Hematopoietic multipotent progenitor cell (in vitro differentiated cells): ENCODE measurements around the gene PRKN. TPM values are rescaled to one million over a fixed set of nuclear protein-coding genes. Genes with fewer than 3 reads are reported as not detected.
A peak's percentile ranks its signal among the peaks of the same experiment; 100 is the strongest.

ENCODE experiments used
- DNase-seq, 3 donors: peaks; one replicate each; pipeline ENCODE4 v3.0.0-alpha.2; 2011 to 2015; ENCODE audit warnings: low read depth in 2 of 3, low spot score in 2 of 3
- total RNA-seq: library from RNA; depleted of rRNA; stranded (reverse); fragments of >200 nt; gene quantifications from one replicate; pipeline ENCODE4 v1.2.3, GENCODE V29; 2012

PRKN gene
- total RNA-seq, 1 donor, result 7.0 TPM

DNA sequence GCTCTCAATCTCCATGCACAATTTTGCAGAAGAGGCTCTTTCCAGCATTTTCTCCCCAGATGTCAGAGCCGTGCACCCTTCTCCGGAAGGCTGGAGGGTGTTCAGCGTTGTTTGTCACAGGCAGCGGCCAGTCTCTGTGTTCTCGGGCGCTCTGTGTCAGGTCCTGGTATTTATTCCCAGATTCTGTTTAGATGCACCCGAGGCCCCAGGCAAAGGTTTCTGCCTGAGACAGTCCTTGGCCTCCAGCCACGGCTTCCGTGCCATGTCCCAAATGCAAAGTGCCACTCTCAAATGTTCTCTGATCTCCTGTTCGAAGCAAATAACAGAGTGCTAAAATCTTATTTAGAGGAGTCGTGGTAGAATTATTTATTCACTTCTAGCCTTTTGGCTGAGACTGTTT is 1313.4 kb downstream of the PRKN start:
- DNase-seq, result no peak

DNA sequence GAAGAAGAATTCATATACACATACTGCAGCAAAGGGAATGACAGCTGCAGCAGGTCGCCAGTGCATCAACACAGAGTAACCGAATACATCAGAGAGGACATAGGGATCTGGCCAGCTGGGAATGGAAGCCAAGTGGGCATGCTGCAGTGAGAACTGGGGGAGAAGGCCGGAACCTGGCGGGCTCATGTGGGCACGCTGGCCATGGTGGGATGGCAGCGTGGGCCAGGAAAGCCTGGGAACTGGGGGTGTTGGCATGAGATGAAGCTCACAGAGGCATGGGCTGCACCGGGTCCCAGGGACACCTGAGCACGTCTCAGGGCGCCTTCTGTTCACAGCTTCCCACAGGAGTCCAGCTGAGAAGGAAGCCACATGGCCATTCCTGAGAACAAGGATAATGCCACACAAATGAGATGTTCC is 1314.2 kb downstream of the PRKN start:
- DNase-seq, result no peak

DNA sequence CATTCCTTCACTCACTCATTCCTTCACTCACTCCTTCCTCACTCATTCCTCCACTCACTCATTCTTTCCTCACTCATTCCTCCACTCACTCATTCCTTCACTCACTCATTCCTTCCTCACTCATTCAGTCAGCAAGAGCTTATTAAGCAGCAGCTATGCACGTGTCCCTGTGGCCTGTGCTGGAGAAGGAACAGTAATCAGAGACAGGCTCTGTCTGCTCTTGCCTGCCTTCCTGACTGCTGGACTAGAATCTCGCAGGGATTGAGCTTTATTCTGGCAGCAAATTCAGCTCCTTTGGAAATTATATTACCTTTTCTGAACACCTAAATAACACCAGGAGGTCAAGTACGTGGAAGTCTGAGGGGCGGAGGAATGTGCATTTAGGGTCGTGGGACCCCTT is 1314.8 kb downstream of the PRKN start:
- no peak for DNase-seq

DNA sequence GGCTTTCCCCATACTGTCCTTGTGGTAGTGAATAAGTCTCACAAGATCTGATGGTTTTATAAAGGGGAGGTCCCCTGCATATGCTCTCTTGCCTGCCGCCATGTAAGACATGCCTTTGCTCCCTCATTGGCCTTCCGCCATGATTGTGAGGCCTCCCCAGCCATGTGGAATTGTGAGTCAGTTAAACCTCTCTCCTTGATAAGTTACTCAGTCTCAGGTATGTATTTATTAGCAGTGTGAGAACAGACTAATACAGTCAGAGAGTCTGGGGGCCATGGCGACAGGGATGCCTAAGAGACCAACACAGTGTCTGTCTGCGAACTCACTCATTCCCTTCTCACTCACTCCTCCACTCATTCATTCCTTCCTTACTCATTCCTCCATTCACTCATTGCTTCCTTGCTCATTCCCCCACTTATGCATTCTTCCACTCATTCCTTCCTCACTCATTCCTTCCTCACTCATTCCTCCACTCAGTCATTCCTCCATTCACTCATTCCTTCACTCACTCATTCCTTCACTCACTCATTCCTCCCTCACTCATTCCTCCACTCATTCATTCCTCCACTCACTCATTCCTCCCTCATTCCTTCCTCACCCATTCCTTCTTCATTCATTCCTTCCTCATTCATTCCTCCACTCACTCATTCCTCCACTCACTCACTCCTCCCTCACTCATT is 1316.2 kb downstream of the PRKN start:
- DNase-seq, result no peak

DNA sequence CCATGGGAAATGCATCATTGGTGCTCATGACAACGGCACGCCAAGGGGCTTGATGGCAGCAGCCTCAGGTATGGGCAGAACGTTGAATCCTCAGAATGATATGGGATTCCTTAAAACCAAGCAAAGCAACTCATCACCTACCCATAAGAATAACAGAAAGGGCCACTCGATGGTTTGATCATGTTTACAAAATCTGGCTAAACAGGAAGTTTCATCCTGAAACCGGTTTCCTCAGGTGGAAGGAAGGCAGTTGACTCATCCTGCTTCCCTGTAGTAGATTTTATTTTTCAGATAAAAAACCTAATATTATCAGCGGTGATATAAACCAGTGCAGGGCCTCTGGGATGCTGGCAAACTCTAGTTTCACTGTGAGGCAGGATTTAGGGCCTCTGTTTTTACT is 1316.8 kb downstream of the PRKN start:
- no peak for DNase-seq

DNA sequence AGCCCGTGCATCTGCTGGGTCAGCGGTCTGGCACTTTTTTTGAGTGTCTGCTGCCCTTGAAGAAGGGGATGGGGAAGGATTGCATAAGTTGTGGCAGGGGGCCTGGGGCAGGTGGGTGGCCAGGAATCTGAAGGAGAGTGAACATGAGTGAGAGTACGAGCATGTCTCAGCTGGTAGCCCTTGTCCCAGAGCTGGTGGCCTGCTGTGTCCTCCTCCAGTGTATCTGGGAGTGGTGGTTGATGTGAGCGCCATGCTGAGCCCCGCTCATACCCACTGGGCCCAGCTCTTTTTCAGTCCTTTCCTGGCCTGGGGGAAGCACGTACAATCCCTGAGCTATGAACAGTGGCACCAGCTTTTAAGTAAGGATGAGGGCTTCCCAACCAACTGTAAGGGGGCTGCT is 1317.5 kb downstream of the PRKN start:
- no peak for DNase-seq

DNA sequence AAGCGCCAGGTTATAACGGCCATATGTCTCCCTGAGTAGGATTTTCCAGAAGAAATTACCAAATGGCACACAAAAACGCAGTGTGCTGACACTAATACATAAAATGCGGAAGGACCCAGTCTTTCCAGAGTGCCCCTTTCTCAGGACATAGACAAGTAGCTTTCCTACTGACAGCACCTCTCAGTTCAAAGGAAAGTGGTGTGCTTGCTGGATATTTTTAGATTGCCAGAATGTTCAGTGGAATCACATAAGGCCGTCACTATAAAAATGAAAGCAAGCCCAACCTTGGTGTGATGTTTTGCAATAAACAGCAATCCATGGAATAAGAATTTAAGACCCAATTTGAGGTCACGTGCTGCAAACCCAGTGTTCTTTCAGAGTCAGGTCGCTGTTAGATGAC is 1318.2 kb downstream of the PRKN start:
- no peak for DNase-seq

DNA sequence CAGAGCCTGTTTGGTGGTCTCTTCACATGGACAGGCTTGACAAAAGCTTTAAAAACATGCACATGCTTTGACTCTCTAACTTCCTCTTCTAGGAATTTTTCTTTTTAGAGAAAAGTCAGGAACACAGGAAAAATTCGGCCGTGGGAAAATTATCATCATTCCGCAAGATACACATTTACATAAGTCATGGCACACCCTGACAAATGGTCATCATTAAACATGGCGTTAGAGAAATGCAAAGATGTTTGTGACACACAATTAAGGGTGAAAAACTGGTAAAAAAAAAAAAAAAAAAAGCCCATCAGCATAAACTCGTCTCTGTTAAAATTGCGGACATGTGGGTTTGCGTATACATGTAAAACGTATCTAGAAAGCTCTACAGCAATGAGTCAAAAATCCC is 1319.5 kb downstream of the PRKN start:
- DNase-seq, result no peak

DNA sequence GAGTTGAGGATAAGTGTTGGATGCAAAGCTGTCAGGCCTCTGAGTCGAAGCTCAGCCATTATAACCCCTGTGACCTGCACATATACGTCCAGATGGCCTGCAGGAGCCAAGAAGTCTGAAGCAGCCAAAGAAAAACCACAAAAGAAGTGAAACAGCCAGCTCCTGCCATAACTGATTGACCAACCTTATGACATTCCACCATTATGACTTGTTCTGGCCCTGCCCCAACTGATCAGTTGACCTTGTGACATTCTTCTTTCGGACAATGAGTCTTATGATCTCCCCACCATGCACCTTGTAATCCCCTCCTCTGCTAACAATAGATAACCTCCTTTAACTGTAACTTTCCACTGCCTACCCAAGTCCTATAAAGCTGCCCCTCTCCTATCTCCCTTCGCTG is 1320.0 kb downstream of the PRKN start:
- no peak for DNase-seq

DNA sequence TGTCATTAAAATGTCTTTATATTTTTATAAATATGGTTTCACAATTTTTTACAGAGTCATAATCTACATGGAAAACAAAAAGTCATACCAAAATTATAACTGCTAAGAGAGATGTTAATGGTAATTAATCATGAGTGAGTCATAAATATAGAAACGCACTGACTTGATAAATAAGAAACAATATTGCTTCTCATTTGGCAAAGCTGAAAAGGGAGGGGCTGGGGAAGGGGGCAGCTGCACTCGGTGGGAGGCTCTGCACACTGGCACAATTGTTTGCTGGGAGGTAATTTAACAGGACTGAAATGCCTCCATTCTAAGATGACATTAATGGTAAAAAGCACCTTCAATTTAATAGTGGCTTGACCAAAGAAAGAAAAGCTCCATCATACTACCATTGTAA is 1320.5 kb downstream of the PRKN start:
- no peak for DNase-seq

DNA sequence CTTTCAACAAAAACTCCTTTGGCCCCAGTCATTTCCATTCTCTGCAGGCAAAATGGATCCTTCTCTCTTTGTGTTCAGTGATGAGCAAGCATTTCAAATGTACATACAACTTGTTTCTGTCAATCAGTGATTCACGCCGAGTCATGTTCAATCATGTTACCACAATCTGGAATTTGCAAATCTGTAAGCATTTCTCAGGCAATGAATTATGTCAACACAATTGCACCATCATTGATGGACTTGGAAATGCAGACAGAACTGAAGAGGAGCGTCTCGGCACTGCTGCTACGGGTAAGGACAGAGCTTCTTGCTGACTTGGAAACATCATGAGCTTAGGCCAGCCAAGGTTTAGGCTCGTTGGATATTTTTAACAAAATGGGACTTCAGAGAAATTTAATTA is 1320.9 kb downstream of the PRKN start:
- no peak for DNase-seq

DNA sequence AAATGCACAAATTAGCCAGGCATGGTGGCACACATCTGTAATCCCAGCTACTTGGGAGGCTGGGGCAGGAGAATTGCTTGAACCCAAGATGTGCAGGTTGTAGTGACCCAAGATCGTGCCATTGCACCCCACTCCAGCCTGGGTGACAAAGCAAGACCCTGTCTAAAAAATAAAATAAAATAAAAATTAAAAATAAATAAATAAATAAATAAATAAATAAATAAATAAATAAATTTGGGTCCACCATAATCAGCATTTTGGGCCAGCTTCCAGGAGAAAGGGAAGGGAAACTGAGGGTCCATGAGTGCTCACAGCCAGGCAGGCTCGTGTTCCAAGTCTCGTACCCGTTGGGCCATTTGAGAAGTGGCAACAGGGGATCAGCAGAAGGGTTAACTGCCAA is 1322.1 kb downstream of the PRKN start:
- no peak for DNase-seq

DNA sequence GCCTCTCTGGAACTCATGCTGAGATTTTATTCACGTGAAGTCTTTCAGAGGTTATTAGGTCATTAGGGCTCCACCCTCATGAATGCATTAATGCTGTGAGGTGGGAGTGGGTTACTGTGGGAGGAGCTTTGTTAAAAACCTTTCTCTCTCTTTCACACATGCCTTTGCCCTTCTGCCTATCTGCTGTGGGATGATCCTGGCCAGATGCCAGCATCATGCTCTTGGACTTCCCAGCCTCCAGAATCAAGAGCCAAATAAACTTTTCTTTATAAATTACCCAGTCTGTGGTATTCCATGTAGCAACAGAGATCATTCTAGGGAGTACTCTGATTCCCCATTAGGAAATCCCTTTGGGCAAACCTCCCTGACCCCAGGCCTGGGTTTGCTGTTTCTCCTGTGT is 1323.8 kb downstream of the PRKN start:
- no peak for DNase-seq

DNA sequence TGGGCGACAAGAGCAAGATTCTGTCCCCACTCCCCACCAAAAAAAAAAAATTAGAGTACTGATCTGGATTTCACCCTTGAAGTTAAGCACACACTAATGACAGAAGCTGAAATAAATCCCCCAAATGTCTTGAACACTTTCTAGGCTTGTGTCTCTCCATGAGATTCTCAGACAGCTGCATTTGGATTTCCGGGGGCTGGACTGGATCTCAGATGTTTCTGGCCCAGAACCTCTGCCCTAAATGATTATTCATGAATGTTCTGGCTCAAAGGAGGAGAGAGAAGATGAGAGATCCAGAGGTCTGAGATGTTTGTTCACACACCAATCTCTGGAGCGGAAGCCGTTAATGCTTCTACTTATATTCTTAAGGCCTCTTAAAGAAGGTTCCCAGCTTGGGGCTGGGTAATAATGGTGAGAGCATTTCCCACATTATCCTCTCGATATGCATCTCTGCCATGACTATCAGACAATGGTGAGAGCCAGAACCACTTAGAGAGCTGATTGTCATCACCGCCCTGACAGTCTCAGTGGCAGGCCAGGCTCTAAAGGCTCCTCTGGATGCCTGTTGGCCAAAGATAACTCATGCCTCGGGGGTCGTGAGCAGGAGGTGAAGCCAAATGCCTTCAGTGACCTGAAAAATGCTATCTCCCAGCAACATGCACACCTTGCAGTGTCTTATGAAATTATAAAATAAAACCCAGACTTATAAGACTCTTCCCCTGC is 1325.8 kb downstream of the PRKN start:
- no peak for DNase-seq

DNA sequence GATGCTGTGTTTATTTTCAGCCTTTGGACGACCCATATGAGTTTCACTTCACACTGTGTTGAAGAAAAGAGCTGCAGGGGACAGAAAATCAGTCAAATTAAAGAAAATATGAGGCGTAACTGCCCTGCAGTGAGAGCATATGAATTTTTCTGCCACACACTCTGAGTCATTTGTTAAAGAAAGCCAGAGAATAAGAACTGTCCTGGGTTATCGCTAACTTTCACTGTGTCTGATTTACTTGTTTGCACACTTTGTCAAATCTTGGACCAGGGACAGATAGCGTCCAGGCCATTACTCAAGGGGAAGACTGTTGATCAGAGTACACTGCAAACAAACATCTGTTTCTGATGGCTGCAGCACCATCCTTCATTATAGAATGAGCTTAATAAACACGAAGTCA is 1326.9 kb downstream of the PRKN start:
- no peak for DNase-seq

DNA sequence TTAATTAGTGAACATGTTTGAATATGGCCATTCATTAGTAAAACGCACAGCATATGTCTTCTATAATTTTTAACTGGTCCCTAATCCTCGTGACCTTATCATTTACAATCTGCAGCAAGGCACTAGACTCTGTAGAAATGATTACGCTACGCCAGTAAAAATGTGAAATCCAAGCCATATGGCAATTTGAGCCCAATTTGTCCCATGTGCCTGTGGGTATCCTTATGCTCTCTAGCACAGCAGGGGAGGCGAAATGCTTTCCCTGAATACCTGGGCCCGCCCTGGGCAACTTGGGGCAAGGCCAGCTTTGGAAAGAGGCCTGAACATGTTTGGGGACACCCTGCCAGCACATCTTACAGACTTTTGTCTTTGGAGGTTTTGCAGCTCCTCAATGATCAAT is 1331.0 kb downstream of the PRKN start:
- DNase-seq, result no peak

DNA sequence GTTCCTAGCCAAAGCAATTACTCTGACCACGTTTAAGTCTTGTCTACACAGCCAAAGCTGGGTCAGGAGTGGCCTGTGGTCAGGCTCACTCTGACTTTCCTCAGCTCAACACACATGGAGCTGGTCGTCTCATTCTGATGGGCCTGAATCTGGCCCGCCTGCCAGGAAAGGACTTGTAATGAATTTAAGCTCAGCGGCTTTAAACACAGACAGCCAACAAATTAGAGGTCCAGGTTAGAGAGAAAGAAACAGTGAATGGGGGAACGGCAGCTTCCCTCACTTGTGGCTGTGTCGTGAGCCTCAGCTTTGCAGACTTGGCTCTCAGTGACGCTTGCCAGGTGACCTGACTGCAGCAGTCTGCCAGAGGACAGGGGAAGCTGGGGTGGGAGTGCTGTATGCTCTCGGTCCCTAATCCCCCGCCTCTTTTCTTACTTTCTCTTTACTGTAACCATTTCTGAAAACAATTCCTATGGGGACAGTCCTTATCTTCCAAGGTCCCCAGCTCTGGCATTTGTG is 1331.8 kb downstream of the PRKN start:
- DNase-seq, result no peak

DNA sequence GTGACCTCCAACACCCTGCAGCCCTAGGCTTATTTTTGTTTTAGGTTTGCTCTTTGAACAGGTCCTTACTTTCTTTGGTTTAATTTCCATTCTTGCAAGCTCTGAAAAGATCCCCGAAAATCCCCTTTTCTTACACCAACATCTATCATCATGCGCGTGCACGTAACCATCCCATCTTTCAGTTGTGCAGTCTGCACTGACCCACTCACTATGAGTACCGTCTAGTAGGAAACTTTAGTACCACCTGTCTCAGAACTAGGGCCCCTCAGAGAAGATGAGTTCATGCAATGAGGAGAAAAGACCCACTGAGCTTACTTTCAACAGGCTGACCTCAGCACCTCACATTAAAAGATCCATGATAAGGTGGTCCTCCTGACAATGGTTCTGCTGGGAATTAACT is 1333.1 kb downstream of the PRKN start:
- no peak for DNase-seq

DNA sequence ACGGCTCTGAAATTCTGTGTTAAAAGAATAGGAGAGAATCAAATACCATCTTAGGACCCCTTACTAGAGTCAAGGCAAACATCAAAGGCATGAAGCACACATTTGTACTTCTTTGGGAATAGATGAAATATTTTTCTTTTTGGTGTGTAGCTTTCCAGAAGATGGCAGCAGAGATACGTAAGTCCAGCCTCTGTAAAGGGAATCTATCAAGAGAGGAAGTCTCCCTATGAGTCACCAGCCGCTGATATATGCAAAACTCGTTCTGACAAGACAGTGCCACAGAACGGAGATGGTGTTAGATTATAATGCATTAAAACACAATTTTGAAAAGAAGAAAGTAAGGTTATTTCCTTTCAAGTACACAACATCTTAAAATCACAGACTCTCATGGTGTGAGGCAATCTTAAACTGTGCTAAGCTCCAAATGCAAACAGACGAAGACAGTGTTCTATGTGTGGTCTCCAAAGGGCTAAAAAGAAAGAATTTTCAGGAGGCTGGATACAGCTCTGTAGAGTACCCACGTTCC is 1333.7 kb downstream of the PRKN start:
- DNase-seq, result peak in 2 of 3 donors; percentile 72 to 85

DNA sequence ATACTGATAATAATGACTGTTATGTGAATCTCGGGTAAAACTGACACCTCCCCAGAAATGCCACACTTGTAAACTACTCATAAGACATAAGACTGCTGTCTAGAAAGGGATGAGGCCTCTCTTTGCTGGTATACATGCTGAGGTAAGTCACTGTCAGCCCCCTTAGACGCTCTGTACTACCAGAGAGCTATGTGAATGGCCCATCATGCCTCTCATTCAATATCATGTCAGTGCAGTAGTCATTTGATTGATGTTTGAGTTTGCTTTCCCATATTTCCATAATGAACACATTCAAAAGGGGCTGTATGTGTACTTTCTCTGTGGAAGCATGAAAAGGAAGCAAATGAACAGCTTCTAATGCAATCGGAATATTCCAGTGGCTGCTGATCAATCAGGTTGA is 1334.3 kb downstream of the PRKN start:
- no peak for DNase-seq

DNA sequence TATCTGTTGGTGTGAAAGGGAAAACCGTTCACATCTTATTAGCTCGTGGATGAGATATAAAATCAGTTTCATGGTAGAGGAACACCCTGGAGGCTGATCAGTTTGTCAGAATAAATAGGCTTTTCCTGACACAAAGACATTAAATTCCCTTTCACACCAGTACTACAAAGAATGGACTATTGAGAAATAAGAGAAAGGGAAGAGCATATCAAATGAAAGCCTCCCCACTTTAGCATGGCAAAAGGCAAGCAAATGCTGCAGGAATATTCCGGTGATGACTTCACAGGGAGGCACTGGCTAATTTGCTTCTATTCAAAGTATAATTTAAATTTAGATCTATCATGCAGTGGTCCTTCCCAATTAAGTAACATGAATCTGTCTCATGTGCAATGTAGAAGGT is 1337.8 kb downstream of the PRKN start:
- DNase-seq, result no peak

DNA sequence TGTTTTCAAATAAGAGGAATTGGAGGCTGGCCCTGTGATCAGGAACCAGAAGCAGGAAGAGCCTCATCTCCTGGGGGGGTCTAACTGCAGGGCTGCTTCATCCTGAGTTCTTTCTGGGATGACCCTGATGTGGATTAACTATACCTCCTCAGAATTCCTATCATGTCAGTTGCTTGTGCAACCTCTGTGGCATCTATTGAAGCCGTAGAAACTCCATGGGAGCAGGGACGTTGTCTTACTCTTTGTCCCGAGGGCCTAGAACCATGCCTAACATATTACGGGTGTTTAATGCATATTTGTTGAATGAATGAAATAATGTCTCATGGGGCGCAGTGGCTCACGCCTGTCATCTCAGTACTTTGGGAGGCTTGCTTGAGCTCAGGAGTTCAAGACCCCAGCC is 1343.6 kb downstream of the PRKN start:
- DNase-seq, result no peak
